ENCODE measurements around the gene PLEKHG4B. TPM values are rescaled to one million over a fixed set of nuclear protein-coding genes. Genes with fewer than 3 reads are reported as not detected.

Gene PLEKHG4B
- polyA plus RNA-seq, 1 donor (not counting 4 experiments of a cell fraction or from before 2014, with no cell fraction given): not detected

- Histone ChIP-seq H3K9ac (ENCODE audit: control insufficient read depth, extremely low read depth, insufficient read depth, low read length) (no peak overlapping the region), H3K9me3 (ENCODE audit: control insufficient read depth, low read depth, low read length) (no peaks in the 10 kb centered on the region), H3K4me3 (ENCODE audit: control insufficient read depth in 2 of 3, extremely low read depth in 1 of 3, insufficient read depth in 2 of 3, low read depth in 1 of 3, low read length in 3 of 3) (no peak overlapping the region), H2AFZ (ENCODE audit: control insufficient read depth, low read length) (no peak overlapping the region), H3K27ac (ENCODE audit: control insufficient read depth, insufficient read depth, low read length) (no peak overlapping the region), H3K4me2 (ENCODE audit: control insufficient read depth, extremely low read depth, insufficient read depth, low read depth, low read length) (no peak overlapping the region), H3K79me2 (ENCODE audit: control insufficient read depth, insufficient read depth, low read length) (no peaks in the 10 kb centered on the region), H4K20me1 (ENCODE audit: control insufficient read depth, extremely low read depth, insufficient read depth, low read length) (no peaks in the 10 kb centered on the region), H3K36me3 (ENCODE audit: control insufficient read depth in 2 of 2, extremely low read depth in 1 of 2, insufficient read depth in 2 of 2, low read length in 2 of 2) (no peaks in the 10 kb centered on the region), H3K9me1 (ENCODE audit: control insufficient read depth, extremely low read depth, insufficient read depth, low read length) (no peaks in the 10 kb centered on the region), H3K27me3 (ENCODE audit: control insufficient read depth, extremely low read depth, insufficient read depth, low read length) (peaks cover 18% of the 10 kb centered on the region), H3K4me1 (ENCODE audit: control insufficient read depth, extremely low read depth, insufficient read depth, low read length) (no peaks in the 10 kb centered on the region)
- dilution Hi-C loops (cut with MboI; ENCODE audit: extremely low pct_ligation_motif_present, low sequenced_read_pairs): no loop called here
- FAIRE-seq (no peak), DNase-seq (ENCODE audit: low read depth, low spot score) (no peak)
- TF ChIP-seq EZH2 (IDR thresholded peaks at IDR 0.05; ENCODE audit: low read length) (no peak), CTCF (optimal IDR thresholded peaks at IDR 0.05 in 1 of 3, IDR thresholded peaks at IDR 0.05 in 1 of 3, conservative IDR thresholded peaks at IDR 0.05 in 1 of 3; ENCODE audit: extremely low read depth in 1 of 3, insufficient read depth in 2 of 3, low read length in 3 of 3) (no peak)
Observed at GRCh38 chr5:181160-181559, 89.2 kb downstream of the PLEKHG4B start.

GRCh38 chr5:181566-181965, 89.6 kb downstream of the PLEKHG4B start:
- FAIRE-seq: no peak
- no peak for TF ChIP-seq CTCF (optimal IDR thresholded peaks at IDR 0.05 in 1 of 3, IDR thresholded peaks at IDR 0.05 in 1 of 3, conservative IDR thresholded peaks at IDR 0.05 in 1 of 3; ENCODE audit: extremely low read depth in 1 of 3, insufficient read depth in 2 of 3, low read length in 3 of 3)
- no peak for TF ChIP-seq EZH2 (IDR thresholded peaks at IDR 0.05; ENCODE audit: low read length)
- dilution Hi-C loops (cut with MboI; ENCODE audit: extremely low pct_ligation_motif_present, low sequenced_read_pairs): no loop called here

More at GRCh38 chr5:181566-181965, 89.6 kb downstream of the PLEKHG4B start:
- Histone ChIP-seq H3K4me1 (ENCODE audit: control insufficient read depth, extremely low read depth, insufficient read depth, low read length) (no peaks in the 10 kb centered on the region), H3K9ac (ENCODE audit: control insufficient read depth, extremely low read depth, insufficient read depth, low read length) (no peak overlapping the region), H3K27me3 (ENCODE audit: control insufficient read depth, extremely low read depth, insufficient read depth, low read length) (peaks cover 18% of the 10 kb centered on the region), H3K9me1 (ENCODE audit: control insufficient read depth, extremely low read depth, insufficient read depth, low read length) (no peaks in the 10 kb centered on the region), H3K9me3 (ENCODE audit: control insufficient read depth, low read depth, low read length) (no peaks in the 10 kb centered on the region), H3K36me3 (ENCODE audit: control insufficient read depth in 2 of 2, extremely low read depth in 1 of 2, insufficient read depth in 2 of 2, low read length in 2 of 2) (no peaks in the 10 kb centered on the region), H3K4me3 (ENCODE audit: control insufficient read depth in 2 of 3, extremely low read depth in 1 of 3, insufficient read depth in 2 of 3, low read depth in 1 of 3, low read length in 3 of 3) (no peak overlapping the region), H4K20me1 (ENCODE audit: control insufficient read depth, extremely low read depth, insufficient read depth, low read length) (no peaks in the 10 kb centered on the region), H2AFZ (ENCODE audit: control insufficient read depth, low read length) (no peak overlapping the region), H3K4me2 (ENCODE audit: control insufficient read depth, extremely low read depth, insufficient read depth, low read depth, low read length) (no peak overlapping the region), H3K79me2 (ENCODE audit: control insufficient read depth, insufficient read depth, low read length) (no peaks in the 10 kb centered on the region), H3K27ac (ENCODE audit: control insufficient read depth, insufficient read depth, low read length) (no peak overlapping the region)
- DNase-seq (ENCODE audit: low read depth, low spot score): no peak

All from keratinocyte (primary cell).